Stimulated activated naive CD4-positive, alpha-beta T cell treated with Interleukin-2 at 50 U/mL for 16 hours (primary cell): Measurements from ENCODE around the gene NKX2-3.

Experiments
- DNase-seq: peaks from one replicate; lab custom pipeline; 2025; lab: John Stamatoyannopoulos, UW

The NKX2-3 gene

GRCh38 chr10:99582255-99582770 lies 49.6 kb downstream of the NKX2-3 start:
- no peak for DNase-seq

- DNase-seq, result no peak
Observed at GRCh38 chr10:99583687-99584086, 50.9 kb downstream of the NKX2-3 start.
